Liver (tissue), 9 donors: ENCODE data around the gene HHLA2. TPM values are rescaled to one million over a fixed set of nuclear protein-coding genes. Genes with fewer than 3 reads are reported as not detected.

ENCODE experiments used
- DNase-seq: peaks from one replicate; pipeline ENCODE4 v3.0.0-alpha.2; 2017; ENCODE audit warnings: low spot score
- H3K27ac ChIP-seq, 2 donors: one replicate each; pipeline ENCODE4 v1.7.0; 2013; ENCODE audit warnings: inconsistent platforms in 2 of 2, low read length in 2 of 2, control low read depth in 1 of 2, low read depth in 1 of 2, mild to moderate bottlenecking in 1 of 2
- H3K27me3 ChIP-seq, 4 donors: one replicate each; pipeline versions ENCODE4 v1.6.1 to v1.7.0; 2013; ENCODE audit warnings: low read length in 3 of 4, inconsistent platforms in 1 of 4, mild to moderate bottlenecking in 1 of 4, moderate library complexity in 1 of 4; ENCODE audit not compliant: control insufficient read depth in 4 of 4, insufficient read depth in 4 of 4
- H3K36me3 ChIP-seq, 4 donors: one replicate each; pipeline versions ENCODE4 v1.6.1 to v1.7.0; 2013; ENCODE audit warnings: low read length in 3 of 4, mild to moderate bottlenecking in 3 of 4, low read depth in 1 of 4, moderate library complexity in 1 of 4; ENCODE audit not compliant: control insufficient read depth in 4 of 4, insufficient read depth in 3 of 4
- H3K4me1 ChIP-seq, 4 donors: one replicate each; pipeline versions ENCODE4 v1.6.1 to v1.7.0; 2013; ENCODE audit warnings: low read length in 3 of 4, mild to moderate bottlenecking in 3 of 4, moderate library complexity in 1 of 4; ENCODE audit not compliant: control insufficient read depth in 4 of 4, insufficient read depth in 4 of 4
- H3K4me3 ChIP-seq, 3 donors: one replicate each; pipeline versions ENCODE4 v1.6.1 to v1.7.0; 2013; ENCODE audit warnings: low read length in 3 of 3, control low read depth in 1 of 3, low read depth in 1 of 3, mild to moderate bottlenecking in 1 of 3
- H3K9ac ChIP-seq, 2 donors: one replicate each; pipeline ENCODE4 v1.7.0; 2013; ENCODE audit warnings: low read length in 2 of 2, mild to moderate bottlenecking in 2 of 2, moderate library complexity in 2 of 2, control low read depth in 1 of 2, low read depth in 1 of 2
- H3K9me3 ChIP-seq, 4 donors: one replicate each; pipeline versions ENCODE4 v1.6.1 to v1.7.0; 2013; ENCODE audit warnings: low read length in 3 of 4; ENCODE audit not compliant: control insufficient read depth in 4 of 4
- ATF3 ChIP-seq: IDR thresholded peaks from 2 replicates; pipeline ENCODE4 v1.6.1; 2016; ENCODE audit warnings: antibody characterized with exemption
- CTCF ChIP-seq: fragments of 150-350 bp; IDR thresholded peaks from 2 replicates; pipeline ENCODE4 v1.5.1; 2017; ENCODE audit warnings: improper control_type of control experiment, low read depth, low read length; ENCODE audit not compliant: missing input control
- EGR1 ChIP-seq, 2 donors: IDR thresholded peaks; 2 replicates each; pipeline ENCODE4 v1.6.1; 2016 to 2018; ENCODE audit warnings: antibody characterized with exemption in 2 of 2, low read depth in 2 of 2
- FOXA1 ChIP-seq: IDR thresholded peaks from 2 replicates; pipeline ENCODE4 v1.6.1; 2016; ENCODE audit warnings: antibody characterized with exemption
- FOXA2 ChIP-seq: IDR thresholded peaks from 2 replicates; pipeline ENCODE4 v1.6.1; 2016; ENCODE audit warnings: antibody characterized with exemption
- GABPA ChIP-seq, 2 donors: IDR thresholded peaks in 1 of 2; conservative IDR thresholded peaks in 1 of 2; 2 replicates each; pipeline ENCODE4 v1.6.1; 2016; ENCODE audit warnings: antibody characterized with exemption in 2 of 2, mild to moderate bottlenecking in 1 of 2, moderate library complexity in 1 of 2
- HNF4A ChIP-seq, 2 donors: conservative IDR thresholded peaks; 2 replicates each; pipeline ENCODE4 v1.6.1; 2016; ENCODE audit warnings: antibody characterized with exemption in 2 of 2, mild to moderate bottlenecking in 2 of 2
- HNF4G ChIP-seq: IDR thresholded peaks from 2 replicates; pipeline ENCODE4 v1.6.1; 2016; ENCODE audit warnings: antibody characterized with exemption
- JUND ChIP-seq, 2 donors: IDR thresholded peaks; 2 replicates each; pipeline ENCODE4 v1.6.1; 2016; ENCODE audit warnings: antibody characterized with exemption in 2 of 2
- MAX ChIP-seq: IDR thresholded peaks from 2 replicates; pipeline ENCODE4 v1.6.1; 2016; ENCODE audit warnings: antibody characterized with exemption
- NR2F2 ChIP-seq: IDR thresholded peaks from 2 replicates; pipeline ENCODE4 v1.6.1; 2016; ENCODE audit warnings: antibody characterized with exemption
- RAD21 ChIP-seq, 2 donors: IDR thresholded peaks; 2 replicates each; pipeline ENCODE4 v1.6.1; 2016; ENCODE audit warnings: antibody characterized with exemption in 2 of 2, mild to moderate bottlenecking in 2 of 2
- REST ChIP-seq: IDR thresholded peaks from 2 replicates; pipeline ENCODE4 v1.6.1; 2016; ENCODE audit warnings: antibody characterized with exemption, mild to moderate bottlenecking
- RXRA ChIP-seq, 2 donors: IDR thresholded peaks; 2 replicates each; pipeline ENCODE4 v1.6.1; 2017 to 2018; ENCODE audit warnings: antibody characterized with exemption in 2 of 2, mild to moderate bottlenecking in 1 of 2
- TAF1 ChIP-seq: conservative IDR thresholded peaks from 2 replicates; pipeline ENCODE4 v1.6.1; 2016; ENCODE audit warnings: antibody characterized with exemption, mild to moderate bottlenecking
- ZBTB33 ChIP-seq: IDR thresholded peaks from 2 replicates; pipeline ENCODE4 v1.6.1; 2016; ENCODE audit warnings: antibody characterized with exemption
- WGBS: extraction: QIAGEN DNeasy Blood & Tissue Kit; methylation state at CpG from one replicate; pipeline ENCODE4 v1.1.7; 2013; 5-methylcytosine and 5-hydroxymethylcytosine counted together
- polyA plus RNA-seq, 2 donors: library from polyadenylated mRNA; stranded (reverse) in 1 of 2; unstranded in 1 of 2; fragments of 200-250 nt in 1 of 2; fragments of >200 nt in 1 of 2; fragmentation: Nextera tagmentation in 1 of 2; extraction: Ambion mirVana in 1 of 2; gene quantifications; one replicate each; pipeline versions ENCODE4 v1.2.1 to v1.2.3, GENCODE V29; 2013 to 2015
- total RNA-seq, 2 donors: library from RNA; depleted of rRNA; stranded (reverse); fragments of >200 nt; gene quantifications; one replicate each; pipeline ENCODE4 v1.2.3, GENCODE V29; 2014
- donor health status: healthy.
- donor health status: healthy.
- donor health status: healthy.
- donor health status: healthy.
- donor health status: healthy.

HHLA2 gene
- total and polyA plus RNA-seq, 4 donors, result 0.07 to 0.14 TPM; not detected in 2

GRCh38 chr3:108381529-108382140 lies 85.3 kb downstream of the HHLA2 start:
- Histone ChIP-seq H3K4me3 (no peak overlapping the region), H3K36me3 (no peaks in the 10 kb centered on the region), H3K27me3 (no peaks in the 10 kb centered on the region), H3K4me1 (no peaks in the 10 kb centered on the region), H3K9ac (no peak overlapping the region), H3K27ac (no peak overlapping the region), H3K9me3 (no peaks in the 10 kb centered on the region)
- TF ChIP-seq TAF1, result no peak
- no peak for TF ChIP-seq ZBTB33
- TF ChIP-seq ATF3, result no peak
- no peak for TF ChIP-seq MAX
- no peak for TF ChIP-seq HNF4G
- no peak for TF ChIP-seq RXRA (IDR thresholded peaks at IDR 0.05)
- TF ChIP-seq CTCF, result no peak
- no peak for TF ChIP-seq NR2F2
- no peak for TF ChIP-seq GABPA (IDR thresholded peaks at IDR 0.05 in 1 of 2, conservative IDR thresholded peaks at IDR 0.05 in 1 of 2)
- no peak for TF ChIP-seq EGR1 (IDR thresholded peaks at IDR 0.05; ENCODE audit: low read depth in 2 of 2)
- no peak for TF ChIP-seq FOXA2
- no peak for TF ChIP-seq HNF4A (conservative IDR thresholded peaks at IDR 0.05)
- DNase-seq, result no peak
- 86% methylated on average over 3 of the region's 3 CpGs for WGBS

- Histone ChIP-seq H3K9me3 (no peaks in the 10 kb centered on the region), H3K27me3 (no peaks in the 10 kb centered on the region), H3K4me1 (no peaks in the 10 kb centered on the region), H3K9ac (no peak overlapping the region), H3K27ac (no peak overlapping the region), H3K4me3 (no peak overlapping the region), H3K36me3 (no peaks in the 10 kb centered on the region)
- TF ChIP-seq JUND (IDR thresholded peaks at IDR 0.05), result no peak
- TF ChIP-seq HNF4G, result no peak
- no peak for TF ChIP-seq ZBTB33
- TF ChIP-seq CTCF, result no peak
- no peak for TF ChIP-seq ATF3
- TF ChIP-seq NR2F2, result no peak
- no peak for TF ChIP-seq HNF4A (conservative IDR thresholded peaks at IDR 0.05)
- no peak for TF ChIP-seq RXRA (IDR thresholded peaks at IDR 0.05)
- no peak for TF ChIP-seq RAD21 (IDR thresholded peaks at IDR 0.05)
- TF ChIP-seq TAF1, result no peak
- TF ChIP-seq MAX, result no peak
- no peak for TF ChIP-seq REST
- TF ChIP-seq FOXA1, result no peak
- DNase-seq, result no peak
Observed at GRCh38 chr3:108383306-108383705, 87.0 kb downstream of the HHLA2 start.
